Measurements from ENCODE around the gene CCKAR. TPM values are rescaled to one million over a fixed set of nuclear protein-coding genes. Genes with fewer than 3 reads are reported as not detected.
"Not testable (repeated sequence)": the region's sequence is repeated elsewhere in the genome, so short reads cannot be mapped to it uniquely, and the experiment has no call there.

Gene CCKAR
- total RNA-seq, 2 experiments from 2014 or later: not detected

GRCh38 chr4:26509681-26510333 lies 19.5 kb upstream of the CCKAR start:
- DNase-seq: no peak
- H3K27ac Mint-ChIP-seq: no peak overlapping the region
- H3K27me3 Mint-ChIP-seq: no peaks in the 10 kb centered on the region
- no peak overlapping the region for H3K4me3 Mint-ChIP-seq
- CTCF ChIA-PET: no interaction called here
- H3K9me3 Mint-ChIP-seq: no peaks in the 10 kb centered on the region
- no peaks in the 10 kb centered on the region for H3K4me1 Mint-ChIP-seq
- no peaks in the 10 kb centered on the region for H3K36me3 Mint-ChIP-seq (ENCODE audit: low read depth)
- POLR2A ChIA-PET: no interaction called here

- ChIA-PET POLR2A (no interaction called here), CTCF (no interaction called here)
- no peak overlapping the region for H3K27ac Mint-ChIP-seq
- no peak overlapping the region for H3K4me3 Mint-ChIP-seq
- no peaks in the 10 kb centered on the region for H3K27me3 Mint-ChIP-seq
- DNase-seq: no peak
- H3K9me3 Mint-ChIP-seq: no peaks in the 10 kb centered on the region
- H3K36me3 Mint-ChIP-seq (ENCODE audit: low read depth): no peaks in the 10 kb centered on the region
- H3K4me1 Mint-ChIP-seq: no peaks in the 10 kb centered on the region
Measured at GRCh38 chr4:26507286-26507685, 17.0 kb upstream of the CCKAR start.

GRCh38 chr4:26503844-26504243 lies 13.6 kb upstream of the CCKAR start:
- Mint-ChIP-seq H3K27me3 (no peaks in the 10 kb centered on the region), H3K4me1 (no peaks in the 10 kb centered on the region), H3K27ac (no peak overlapping the region), H3K4me3 (no peak overlapping the region), H3K36me3 (ENCODE audit: low read depth) (no peaks in the 10 kb centered on the region), H3K9me3 (no peaks in the 10 kb centered on the region)
- ChIA-PET CTCF (interaction anchor here (1.0 kb wide), 1 partner anchor 20 kb away, joined by 3 read pairs; no protein-coding TSS in a partner anchor), POLR2A (no interaction called here)
- DNase-seq: no peak

- H3K4me1 Mint-ChIP-seq: no peaks in the 10 kb centered on the region
- CTCF ChIA-PET: no interaction called here
- H3K27ac Mint-ChIP-seq: no peak overlapping the region
Measured at GRCh38 chr4:26503427-26503826, 13.1 kb upstream of the CCKAR start.

GRCh38 chr4:26500565-26500999 lies 10.3 kb upstream of the CCKAR start:
- H3K27me3 Mint-ChIP-seq; DNase-seq; H3K36me3 Mint-ChIP-seq (ENCODE audit: low read depth); POLR2A ChIA-PET; H3K9me3 Mint-ChIP-seq; H3K27ac Mint-ChIP-seq; H3K4me1 Mint-ChIP-seq; H3K4me3 Mint-ChIP-seq; CTCF ChIA-PET: not testable (repeated sequence)

More at GRCh38 chr4:26503427-26503826, 13.1 kb upstream of the CCKAR start:
- no peaks in the 10 kb centered on the region for H3K9me3 Mint-ChIP-seq
- POLR2A ChIA-PET: no interaction called here
- no peaks in the 10 kb centered on the region for H3K27me3 Mint-ChIP-seq
- no peaks in the 10 kb centered on the region for H3K36me3 Mint-ChIP-seq (ENCODE audit: low read depth)
- H3K4me3 Mint-ChIP-seq: no peak overlapping the region
- no peak for DNase-seq

- POLR2A ChIA-PET: no interaction called here
- Mint-ChIP-seq H3K36me3 (ENCODE audit: low read depth) (no peaks in the 10 kb centered on the region), H3K27me3 (peaks cover 6% of the 10 kb centered on the region), H3K27ac (no peak overlapping the region), H3K9me3 (no peaks in the 10 kb centered on the region), H3K4me1 (no peaks in the 10 kb centered on the region), H3K4me3 (no peak overlapping the region)
- CTCF ChIA-PET: interaction anchor here (1.2 kb wide), 1 partner anchor 18 kb away, joined by 3 read pairs; no protein-coding TSS in a partner anchor
- no peak for DNase-seq
Measured at GRCh38 chr4:26496207-26496783, 6.0 kb upstream of the CCKAR start.

GRCh38 chr4:26493461-26493860 lies 3.2 kb upstream of the CCKAR start:
- H3K27me3 Mint-ChIP-seq: peaks cover 11% of the 10 kb centered on the region
- no peak overlapping the region for H3K27ac Mint-ChIP-seq
- no peak overlapping the region for H3K4me3 Mint-ChIP-seq
- ChIA-PET CTCF (no interaction called here), POLR2A (no interaction called here)
- H3K4me1 Mint-ChIP-seq: no peaks in the 10 kb centered on the region
- no peak for DNase-seq
- no peaks in the 10 kb centered on the region for H3K9me3 Mint-ChIP-seq
- H3K36me3 Mint-ChIP-seq (ENCODE audit: low read depth): no peaks in the 10 kb centered on the region

- POLR2A ChIA-PET: no interaction called here
- no peaks in the 10 kb centered on the region for H3K4me1 Mint-ChIP-seq
- no peak for DNase-seq
- no peak overlapping the region for H3K4me3 Mint-ChIP-seq
- H3K9me3 Mint-ChIP-seq: no peaks in the 10 kb centered on the region
- CTCF ChIA-PET: interaction anchor here (0.7 kb wide), 1 partner anchor 408 kb away, joined by 3 read pairs; no protein-coding TSS in a partner anchor
- H3K27ac Mint-ChIP-seq: no peak overlapping the region
- peaks cover 13% of the 10 kb centered on the region for H3K27me3 Mint-ChIP-seq
- H3K36me3 Mint-ChIP-seq (ENCODE audit: low read depth): no peaks in the 10 kb centered on the region
Measured at GRCh38 chr4:26491449-26492170, 1.3 kb upstream of the CCKAR start.

- Mint-ChIP-seq H3K27me3 (peaks cover 10% of the 10 kb centered on the region), H3K36me3 (ENCODE audit: low read depth) (no peaks in the 10 kb centered on the region), H3K27ac (no peak overlapping the region), H3K9me3 (no peaks in the 10 kb centered on the region), H3K4me3 (no peak overlapping the region), H3K4me1 (no peaks in the 10 kb centered on the region)
- CTCF ChIA-PET: interaction anchor here (0.7 kb wide), 1 partner anchor 407 kb away, joined by 3 read pairs; no protein-coding TSS in a partner anchor
- no peak for DNase-seq
- POLR2A ChIA-PET: no interaction called here
Measured at GRCh38 chr4:26490960-26491284, 638 bp upstream of the CCKAR start.

- Mint-ChIP-seq H3K36me3 (ENCODE audit: low read depth) (no peaks in the 10 kb centered on the region), H3K4me1 (no peaks in the 10 kb centered on the region), H3K9me3 (no peaks in the 10 kb centered on the region), H3K4me3 (no peak overlapping the region), H3K27me3 (peaks cover 8% of the 10 kb centered on the region), H3K27ac (no peak overlapping the region)
- CTCF ChIA-PET: no interaction called here
- no peak for DNase-seq
- POLR2A ChIA-PET: interaction anchor here (0.6 kb wide), 1 partner anchor 366 kb away, joined by 3 read pairs; no protein-coding TSS in a partner anchor
Measured at GRCh38 chr4:26489101-26489985, 941 bp downstream of the CCKAR start.

- H3K9me3 Mint-ChIP-seq: no peaks in the 10 kb centered on the region
- no peak overlapping the region for H3K27ac Mint-ChIP-seq
- CTCF ChIA-PET: no interaction called here
- H3K27me3 Mint-ChIP-seq: peaks cover 12% of the 10 kb centered on the region
- DNase-seq: no peak
- H3K36me3 Mint-ChIP-seq (ENCODE audit: low read depth): no peaks in the 10 kb centered on the region
- POLR2A ChIA-PET: no interaction called here
- no peak overlapping the region for H3K4me3 Mint-ChIP-seq
- no peaks in the 10 kb centered on the region for H3K4me1 Mint-ChIP-seq
Measured at GRCh38 chr4:26485684-26486083, 4.6 kb downstream of the CCKAR start.

- CTCF ChIA-PET: interaction anchor here (0.6 kb wide), 1 partner anchor 13 kb away, joined by 5 read pairs; no protein-coding TSS in a partner anchor
- DNase-seq: no peak
Measured at GRCh38 chr4:26484516-26484915, 5.8 kb downstream of the CCKAR start.

More at GRCh38 chr4:26484516-26484915, 5.8 kb downstream of the CCKAR start:
- Mint-ChIP-seq H3K9me3 (no peaks in the 10 kb centered on the region), H3K27ac (no peak overlapping the region), H3K27me3 (peaks cover 12% of the 10 kb centered on the region), H3K4me3 (no peak overlapping the region), H3K36me3 (ENCODE audit: low read depth) (no peaks in the 10 kb centered on the region), H3K4me1 (no peaks in the 10 kb centered on the region)
- POLR2A ChIA-PET: no interaction called here

Data from activated CD4-positive, alpha-beta T cell treated with anti-CD3 and anti-CD28 coated beads, Interleukin-2, amount 10 ng/mL, durations not matched to agents 7 days and 5 days (primary cell).